Upper lobe of left lung (tissue), 6 donors: ENCODE results near the gene SBF2. TPM values are rescaled to one million over a fixed set of nuclear protein-coding genes. Genes with fewer than 3 reads are reported as not detected.
"Not testable (repeated sequence)": the region's sequence is repeated elsewhere in the genome, so short reads cannot be mapped to it uniquely, and the experiment has no call there.

Experiments
- ATAC-seq, 2 donors: fragments of 200-7000 bp; cut with Tn5 transposase; one replicate each; pipeline ENCODE4 v1.9.1; 2022; ENCODE audit warnings: mild to moderate bottlenecking in 2 of 2, moderate library complexity in 2 of 2; ENCODE audit not compliant: low FRiP score in 2 of 2
- DNase-seq, 2 donors: peaks; one replicate each; pipeline ENCODE4 v3.0.0-alpha.2; 2019 to 2020
- H3K27ac ChIP-seq, 4 donors: fragments of 200-600 bp; sonication (generic); one replicate each; pipeline ENCODE4 v1.5.1; 2016 to 2019
- H3K27me3 ChIP-seq, 4 donors: fragments of 200-600 bp; sonication (generic); one replicate each; pipeline ENCODE4 v1.5.1; 2017 to 2019
- H3K36me3 ChIP-seq, 4 donors: fragments of 200-600 bp; sonication (generic); one replicate each; pipeline ENCODE4 v1.5.1; 2016 to 2019
- H3K4me1 ChIP-seq, 4 donors: fragments of 200-600 bp; sonication (generic); one replicate each; pipeline ENCODE4 v1.5.1; 2018 to 2019
- H3K4me3 ChIP-seq, 4 donors: fragments of 200-600 bp; sonication (generic); one replicate each; pipeline ENCODE4 v1.5.1; 2017 to 2019; ENCODE audit warnings: mild to moderate bottlenecking in 2 of 4, moderate library complexity in 1 of 4
- H3K9me3 ChIP-seq, 4 donors: fragments of 200-600 bp; sonication (generic); one replicate each; pipeline ENCODE4 v1.5.1; 2018 to 2019
- EP300 ChIP-seq, 4 donors: sonication (generic); formaldehyde crosslinking; IDR thresholded peaks; one replicate each; pipeline ENCODE4 v1.5.1; 2017; ENCODE audit warnings: antibody characterized with exemption in 4 of 4, control low read depth in 2 of 4
- POLR2A ChIP-seq, 4 donors: fragments of 450-650 bp; IDR thresholded peaks; one replicate each; pipeline ENCODE4 v1.5.1; 2016 to 2017; ENCODE audit warnings: antibody characterized with exemption in 4 of 4, mild to moderate bottlenecking in 2 of 4
- POLR2AphosphoS5 ChIP-seq, 2 donors: sonication (generic); formaldehyde crosslinking; IDR thresholded peaks; one replicate each; pipeline ENCODE4 v1.5.1; 2017; ENCODE audit warnings: antibody characterized with exemption in 2 of 2
- WGBS, 2 donors: methylation state at CpG; one replicate each; pipeline ENCODE4 v1.1.5; 2017 to 2018; 5-methylcytosine and 5-hydroxymethylcytosine counted together
- total RNA-seq, 6 donors: library from RNA; depleted of rRNA in 4 of 6; stranded (reverse); fragments of >200 nt in 4 of 6; gene quantifications; one replicate each; pipeline versions ENCODE4 v1.1.0 to v1.2.1, GENCODE V29; 2016 to 2021
- TF ChIP-seq, protein P1 (sequence below), 6 experiments: fragments of 450-650 bp in 4 of 6; fragments of 200-600 bp in 2 of 6; sonication (generic) in 2 of 6; IDR thresholded peaks; one replicate each; pipeline ENCODE4 v1.5.1; 2016 to 2019; ENCODE audit warnings: antibody characterized with exemption in 6 of 6
- donor health status: DM: no; HTN: no; CAD: no; lungs with moderate emphysema.
- donor health status: DM: no; HTN: yes; CAD: no; lungs with severe emphysema.

The SBF2 gene
- total RNA-seq, 6 donors from 2014 or later: 22.2 to 54.5 (median 41.2) TPM

DNA sequence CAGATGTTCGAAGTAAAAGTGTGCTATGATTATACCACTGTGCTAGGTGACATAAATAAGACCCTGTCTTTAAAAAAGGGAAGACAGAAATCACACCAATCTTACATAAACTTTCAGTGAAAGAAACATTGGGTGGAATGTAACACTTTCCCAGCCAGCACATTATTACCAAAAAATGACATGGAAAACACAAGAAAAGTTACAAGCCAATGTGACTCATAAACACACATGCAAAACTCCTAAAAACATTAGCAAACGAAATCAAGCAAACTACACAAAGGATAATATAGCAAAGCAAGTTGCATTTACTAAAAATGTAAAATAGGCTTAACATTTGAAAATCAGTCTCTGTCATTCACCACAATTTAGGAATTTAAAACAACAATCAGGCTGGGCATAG is 47.0 kb downstream of the SBF2 start:
- DNase-seq: no peak
- whole genome bisulfite sequencing, 2 donors: 83 to 85% methylated on average over 2 of the region's 2 CpGs
- Histone ChIP-seq H3K4me1 (no peaks in the 10 kb centered on the region), H3K9me3 (no peaks in the 10 kb centered on the region), H3K27ac (no peak overlapping the region), H3K36me3 (no peaks in the 10 kb centered on the region), H3K4me3 (no peak overlapping the region), H3K27me3 (no peaks in the 10 kb centered on the region)
- TF ChIP-seq, protein P1, sequence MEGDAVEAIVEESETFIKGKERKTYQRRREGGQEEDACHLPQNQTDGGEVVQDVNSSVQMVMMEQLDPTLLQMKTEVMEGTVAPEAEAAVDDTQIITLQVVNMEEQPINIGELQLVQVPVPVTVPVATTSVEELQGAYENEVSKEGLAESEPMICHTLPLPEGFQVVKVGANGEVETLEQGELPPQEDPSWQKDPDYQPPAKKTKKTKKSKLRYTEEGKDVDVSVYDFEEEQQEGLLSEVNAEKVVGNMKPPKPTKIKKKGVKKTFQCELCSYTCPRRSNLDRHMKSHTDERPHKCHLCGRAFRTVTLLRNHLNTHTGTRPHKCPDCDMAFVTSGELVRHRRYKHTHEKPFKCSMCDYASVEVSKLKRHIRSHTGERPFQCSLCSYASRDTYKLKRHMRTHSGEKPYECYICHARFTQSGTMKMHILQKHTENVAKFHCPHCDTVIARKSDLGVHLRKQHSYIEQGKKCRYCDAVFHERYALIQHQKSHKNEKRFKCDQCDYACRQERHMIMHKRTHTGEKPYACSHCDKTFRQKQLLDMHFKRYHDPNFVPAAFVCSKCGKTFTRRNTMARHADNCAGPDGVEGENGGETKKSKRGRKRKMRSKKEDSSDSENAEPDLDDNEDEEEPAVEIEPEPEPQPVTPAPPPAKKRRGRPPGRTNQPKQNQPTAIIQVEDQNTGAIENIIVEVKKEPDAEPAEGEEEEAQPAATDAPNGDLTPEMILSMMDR (IDR thresholded peaks at IDR 0.05): no peak
- TF ChIP-seq POLR2AphosphoS5 (IDR thresholded peaks at IDR 0.05): no peak
- TF ChIP-seq POLR2A (IDR thresholded peaks at IDR 0.05): no peak
- TF ChIP-seq EP300 (IDR thresholded peaks at IDR 0.05): no peak
- no peak for ATAC-seq

DNA sequence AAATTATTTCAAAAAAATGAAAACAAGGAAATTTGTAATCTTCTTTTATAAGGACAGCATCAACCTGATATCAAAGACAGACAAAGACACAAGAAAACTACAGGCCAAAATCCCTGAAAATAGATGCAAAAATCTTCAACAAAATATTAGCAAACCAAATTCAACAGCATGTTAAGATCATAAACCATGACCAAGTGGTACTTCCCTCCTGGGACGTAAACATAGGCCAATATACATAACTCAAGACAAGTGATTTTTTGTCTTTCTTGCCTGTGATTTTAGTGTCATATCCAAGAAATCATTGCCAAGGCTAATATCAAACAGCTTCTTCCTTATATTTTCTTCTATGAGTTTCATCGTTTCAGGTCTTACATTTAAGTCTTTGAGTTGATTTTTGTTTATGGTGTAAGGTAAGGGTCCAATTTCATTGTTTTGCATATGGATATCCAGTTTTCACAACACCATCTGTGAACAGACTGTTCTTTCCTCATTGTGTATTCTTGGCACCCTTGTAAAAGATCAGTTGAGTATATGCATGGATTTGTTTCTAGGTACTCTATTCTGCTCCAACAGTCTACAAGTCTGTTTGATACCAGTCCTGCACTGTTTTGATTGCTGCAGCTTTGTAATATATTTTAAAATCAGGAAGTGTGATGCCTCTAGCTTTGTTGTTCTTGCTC is 50.0 kb downstream of the SBF2 start:
- no peak overlapping the region for H3K27ac ChIP-seq
- ATAC-seq (no peak), DNase-seq (no peak)
- H3K9me3 ChIP-seq: no peaks in the 10 kb centered on the region
- no peaks in the 10 kb centered on the region for H3K36me3 ChIP-seq
- TF ChIP-seq POLR2A (IDR thresholded peaks at IDR 0.05): no peak
- 88 to 97% methylated on average over 2 of the region's 2 CpGs for whole genome bisulfite sequencing, 2 donors
- H3K27me3 ChIP-seq: no peaks in the 10 kb centered on the region
- no peak overlapping the region for H3K4me3 ChIP-seq
- H3K4me1 ChIP-seq: no peaks in the 10 kb centered on the region

DNA sequence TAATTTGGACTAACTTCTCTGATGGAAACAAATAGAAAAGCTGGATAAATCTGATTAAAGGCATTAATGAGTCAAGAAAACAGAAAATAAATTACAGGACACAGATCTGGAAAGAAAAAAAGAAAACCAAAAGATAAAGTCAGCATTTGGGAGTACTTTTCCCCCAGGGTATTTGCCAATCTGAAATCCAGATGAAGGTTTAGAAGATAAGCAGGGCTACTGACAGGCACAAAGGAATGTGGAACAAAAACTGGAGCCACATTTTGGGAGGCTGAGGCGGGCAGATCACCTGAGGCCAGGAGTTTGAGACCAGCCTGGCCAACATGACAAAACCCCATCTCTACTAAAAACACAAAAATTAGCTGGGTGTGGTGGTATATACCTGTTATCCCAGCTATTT is 57.2 kb downstream of the SBF2 start:
- no peaks in the 10 kb centered on the region for H3K36me3 ChIP-seq
- DNase-seq (no peak), ATAC-seq (no peak)
- no peak overlapping the region for H3K4me3 ChIP-seq
- WGBS, 2 donors: 73 to 100% methylated on average over 1 of the region's 1 CpG
- TF ChIP-seq POLR2A (IDR thresholded peaks at IDR 0.05) (no peak), EP300 (IDR thresholded peaks at IDR 0.05) (no peak), POLR2AphosphoS5 (IDR thresholded peaks at IDR 0.05) (no peak)
- TF ChIP-seq, protein P1 (IDR thresholded peaks at IDR 0.05): no peak
- no peaks in the 10 kb centered on the region for H3K27me3 ChIP-seq
- H3K27ac ChIP-seq: no peak overlapping the region
- peaks cover 0 to 2% (median 0%) of the 10 kb centered on the region in 4 donors for H3K4me1 ChIP-seq
- H3K9me3 ChIP-seq: no peaks in the 10 kb centered on the region

DNA sequence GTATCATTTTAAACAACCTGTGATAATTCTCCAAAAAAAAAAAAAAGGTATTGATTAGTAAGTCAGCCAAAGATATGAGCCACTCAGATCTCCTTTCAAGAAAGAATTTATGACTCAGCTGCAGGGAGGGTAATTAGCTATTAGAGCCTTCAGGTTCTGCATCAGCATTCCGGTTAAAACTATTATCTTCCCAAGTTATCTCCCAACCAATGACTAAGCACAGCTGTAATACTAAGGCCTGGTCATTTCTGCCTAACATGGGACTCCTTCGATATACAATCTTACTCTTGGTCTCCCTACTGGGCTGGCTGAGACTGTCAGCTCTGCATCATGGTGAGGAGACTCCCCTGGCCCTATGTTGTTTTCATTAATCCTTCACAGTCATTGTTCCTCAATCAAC is 60.4 kb downstream of the SBF2 start:
- H3K27ac ChIP-seq: no peak overlapping the region
- no peak overlapping the region for H3K4me3 ChIP-seq
- no peaks in the 10 kb centered on the region for H3K36me3 ChIP-seq
- WGBS, 2 donors: 72 to 84% methylated on average over 2 of the region's 2 CpGs
- peaks cover 0 to 2% (median 0%) of the 10 kb centered on the region in 4 donors for H3K4me1 ChIP-seq
- H3K9me3 ChIP-seq: no peaks in the 10 kb centered on the region
- ATAC-seq (no peak), DNase-seq (no peak)
- H3K27me3 ChIP-seq: no peaks in the 10 kb centered on the region
- TF ChIP-seq, protein P1 (IDR thresholded peaks at IDR 0.05): no peak
- TF ChIP-seq POLR2A (IDR thresholded peaks at IDR 0.05) (no peak), EP300 (IDR thresholded peaks at IDR 0.05) (no peak), POLR2AphosphoS5 (IDR thresholded peaks at IDR 0.05) (no peak)

DNA sequence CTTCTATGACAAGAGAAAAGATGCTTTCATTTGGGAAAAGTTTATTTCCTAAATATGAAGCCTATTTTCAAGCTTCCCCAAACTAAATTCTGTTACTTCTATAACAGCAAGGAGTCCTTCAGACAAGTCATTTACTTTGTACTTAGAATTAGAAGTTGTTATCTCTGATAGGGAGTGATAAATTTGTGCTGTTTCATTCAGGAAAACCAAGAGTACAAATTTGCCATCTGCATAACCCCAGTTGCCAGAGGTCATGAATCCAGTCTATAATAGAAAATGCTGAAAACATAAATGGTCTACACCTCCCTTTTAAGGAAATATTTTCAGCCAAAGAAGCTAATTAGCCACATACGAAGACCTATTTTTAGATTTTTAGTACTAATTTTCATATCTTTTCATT is 61.3 kb downstream of the SBF2 start:
- ATAC-seq: no peak
- DNase-seq: no peak
- Histone ChIP-seq H3K4me3 (no peak overlapping the region), H3K27ac (no peak overlapping the region), H3K4me1 (peaks cover 0 to 2% (median 0%) of the 10 kb centered on the region in 4 donors), H3K36me3 (no peaks in the 10 kb centered on the region), H3K9me3 (no peaks in the 10 kb centered on the region), H3K27me3 (no peaks in the 10 kb centered on the region)
- TF ChIP-seq POLR2AphosphoS5 (IDR thresholded peaks at IDR 0.05): no peak
- TF ChIP-seq EP300 (IDR thresholded peaks at IDR 0.05): no peak
- TF ChIP-seq POLR2A (IDR thresholded peaks at IDR 0.05): no peak
- TF ChIP-seq, protein P1 (IDR thresholded peaks at IDR 0.05): no peak
- 77 to 88% methylated on average over 1 of the region's 1 CpG for WGBS, 2 donors

DNA sequence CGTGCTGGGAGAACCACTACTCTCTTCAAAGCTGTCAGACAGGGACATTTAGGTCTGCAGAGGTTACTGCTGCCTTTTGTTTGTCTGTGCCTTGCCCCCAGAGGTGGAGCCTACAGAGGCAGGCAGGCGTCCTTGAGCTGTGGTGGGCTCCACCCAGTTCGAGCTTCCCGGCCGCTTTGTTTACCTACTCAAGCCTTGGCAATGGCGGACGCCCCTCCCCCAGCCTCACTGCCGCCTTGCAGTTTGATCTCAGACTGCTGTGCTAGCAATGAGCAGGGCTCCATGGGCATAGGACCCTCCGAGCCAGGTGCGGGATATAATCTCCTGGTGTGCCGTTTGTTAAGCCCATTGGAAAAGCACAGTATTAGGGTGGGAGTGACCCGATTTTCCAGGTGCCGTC is 62.2 kb downstream of the SBF2 start:
- not testable (repeated sequence) for H3K9me3 ChIP-seq, H3K4me1 ChIP-seq, H3K27me3 ChIP-seq, ATAC-seq, H3K36me3 ChIP-seq, H3K27ac ChIP-seq, H3K4me3 ChIP-seq
- DNase-seq: peak in 1 of 2 donors; percentile 38
- WGBS, 2 donors: 95 to 98% methylated on average over 10 to 13 of the region's 13 CpGs
